WTC11 (cell line): ENCODE results near the gene DDR2. TPM values are rescaled to one million over a fixed set of nuclear protein-coding genes. Genes with fewer than 3 reads are reported as not detected.

ENCODE experiments used
- ATAC-seq: fragments of 200-7000 bp; cut with Tn5 transposase; 2 replicates; pipeline ENCODE4 v1.10.0; 2021; ENCODE audit warnings: mild to moderate bottlenecking, moderate library complexity
- CTCF ChIA-PET: fragments of 300-600 bp; sonication (Branson Sonifier 250); formaldehyde crosslinking; loops from one replicate; lab custom pipeline; 2021; ENCODE audit warnings: antibody characterized with exemption; lab: Charles Lee
- POLR2A ChIA-PET: fragments of 350-600 bp; sonication (Branson Sonifier 250); formaldehyde crosslinking; loops from one replicate; lab custom pipeline; 2021; ENCODE audit warnings: antibody characterized with exemption; lab: Charles Lee
- DNase-seq: peaks from one replicate; pipeline ENCODE4 v3.0.0; 2021; ENCODE audit warnings: low spot score
- H3K27ac Mint-ChIP-seq: 2 replicates; pipeline ENCODE4 v1.8.0; 2021; ENCODE audit warnings: mixed read lengths
- H3K27me3 Mint-ChIP-seq: 2 replicates; pipeline ENCODE4 v1.8.0; 2021; ENCODE audit warnings: low read depth, mild to moderate bottlenecking, moderate library complexity, mixed read lengths
- H3K36me3 Mint-ChIP-seq: 2 replicates; pipeline ENCODE4 v1.8.0; 2021; ENCODE audit warnings: mixed read lengths
- H3K4me1 Mint-ChIP-seq: 2 replicates; pipeline ENCODE4 v1.8.0; 2022; ENCODE audit warnings: mixed read lengths
- H3K4me3 Mint-ChIP-seq: 2 replicates; pipeline ENCODE4 v1.8.0; 2021; ENCODE audit warnings: mild to moderate bottlenecking, moderate library complexity, mixed read lengths
- H3K9me3 Mint-ChIP-seq: 2 replicates; pipeline ENCODE4 v1.8.0; 2021; ENCODE audit warnings: mixed read lengths
- ATF1 ChIP-seq: sonication (generic); formaldehyde crosslinking; IDR thresholded peaks from 2 replicates; pipeline ENCODE4 v1.8.1; 2023; ENCODE audit warnings: mild to moderate bottlenecking, moderate library complexity, missing genetic modification reagents
- ATF3 ChIP-seq: sonication (generic); formaldehyde crosslinking; conservative IDR thresholded peaks from 2 replicates; pipeline ENCODE4 v1.8.1; 2022; ENCODE audit warnings: mild to moderate bottlenecking, missing genetic modification reagents
- E2F1 ChIP-seq: sonication (generic); formaldehyde crosslinking; IDR thresholded peaks from 2 replicates; pipeline ENCODE4 v1.8.0; 2022; ENCODE audit warnings: mild to moderate bottlenecking, missing genetic modification reagents
- E2F4 ChIP-seq: sonication (generic); formaldehyde crosslinking; IDR thresholded peaks from 2 replicates; pipeline ENCODE4 v1.8.1; 2022; ENCODE audit warnings: low read depth, mild to moderate bottlenecking, moderate library complexity, missing genetic modification reagents, borderline replicate concordance
- ELF4 ChIP-seq: sonication (generic); formaldehyde crosslinking; IDR thresholded peaks from 2 replicates; pipeline ENCODE4 v1.8.1; 2022; ENCODE audit warnings: low read depth, mild to moderate bottlenecking, moderate library complexity, missing genetic modification reagents
- JUN ChIP-seq: sonication (generic); formaldehyde crosslinking; IDR thresholded peaks from 2 replicates; pipeline ENCODE4 v1.8.0; 2023; ENCODE audit warnings: mild to moderate bottlenecking, missing genetic modification reagents
- NR1H2 ChIP-seq: sonication (generic); formaldehyde crosslinking; IDR thresholded peaks from 2 replicates; pipeline ENCODE4 v1.9.0; 2021; ENCODE audit warnings: mild to moderate bottlenecking, moderate library complexity, missing genetic modification reagents
- RELA ChIP-seq: sonication (generic); formaldehyde crosslinking; IDR thresholded peaks from 2 replicates; pipeline ENCODE4 v1.8.1; 2022; ENCODE audit warnings: missing genetic modification reagents, mild to moderate bottlenecking, borderline replicate concordance
- RORB ChIP-seq: fragments of 250-450 bp; sonication (Bioruptor Pico); IDR thresholded peaks from 2 replicates; pipeline ENCODE4 v1.9.0; 2021; ENCODE audit warnings: mild to moderate bottlenecking
- SMAD4 ChIP-seq: sonication (generic); formaldehyde crosslinking; IDR thresholded peaks from 2 replicates; pipeline ENCODE4 v1.8.0; 2022; ENCODE audit warnings: mild to moderate bottlenecking, missing genetic modification reagents
- SP1 ChIP-seq: sonication (generic); formaldehyde crosslinking; conservative IDR thresholded peaks from 2 replicates; pipeline ENCODE4 v1.8.1; 2022; ENCODE audit warnings: missing genetic modification reagents
- TEAD4 ChIP-seq: sonication (generic); formaldehyde crosslinking; IDR thresholded peaks from 2 replicates; pipeline ENCODE4 v1.8.0; 2022; ENCODE audit warnings: mild to moderate bottlenecking, missing genetic modification reagents
- ZNF232 ChIP-seq: sonication (generic); formaldehyde crosslinking; IDR thresholded peaks from 2 replicates; pipeline ENCODE4 v1.8.0; 2022; ENCODE audit warnings: mild to moderate bottlenecking, missing genetic modification reagents
- ZSCAN18 ChIP-seq: fragments of 250-450 bp; sonication (Bioruptor Pico); IDR thresholded peaks from 2 replicates; pipeline ENCODE4 v2.1.2; 2022; ENCODE audit warnings: mild to moderate bottlenecking, moderate library complexity
- total RNA-seq: library from RNA; stranded (reverse); gene quantifications from 3 replicates; pipeline ENCODE4 v1.2.3, GENCODE V29; 2021
- TF ChIP-seq, protein P1 (sequence below): fragments of 250-450 bp; sonication (Bioruptor Pico); IDR thresholded peaks from 2 replicates; pipeline ENCODE4 v1.8.0; 2021; ENCODE audit warnings: mild to moderate bottlenecking
- TF ChIP-seq, protein P2 (sequence below): sonication (generic); formaldehyde crosslinking; IDR thresholded peaks from 2 replicates; pipeline ENCODE4 v1.8.1; 2023; ENCODE audit warnings: mild to moderate bottlenecking, missing genetic modification reagents
- TF ChIP-seq, protein P3 (sequence below): fragments of 250-450 bp; sonication (Bioruptor Pico); IDR thresholded peaks from 2 replicates; pipeline ENCODE4 v1.9.0; 2021; ENCODE audit warnings: mild to moderate bottlenecking, borderline replicate concordance

The DDR2 gene
- total RNA-seq, 1 experiment from 2014 or later: 0.85 TPM

DNA sequence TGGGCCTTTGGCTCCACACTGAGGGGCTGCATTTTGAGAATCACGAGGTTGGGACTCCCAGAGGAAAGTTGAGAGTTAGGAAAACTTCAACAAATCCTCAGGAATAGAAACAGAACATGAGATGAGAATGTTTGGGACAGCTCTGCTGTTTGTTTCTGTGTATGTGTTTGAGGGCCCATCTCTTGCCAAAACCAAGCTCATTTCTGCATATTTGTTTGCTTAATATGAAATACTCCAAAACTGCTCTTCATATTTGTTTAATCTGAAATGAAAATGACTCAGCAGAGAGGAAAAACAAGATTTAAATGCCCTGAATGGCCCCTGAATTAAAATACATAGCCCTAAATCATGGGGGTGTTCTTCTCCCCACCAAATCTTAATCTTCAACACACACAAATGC is 78.1 kb downstream of the DDR2 start:
- Mint-ChIP-seq H3K4me3 (no peak overlapping the region), H3K27ac (no peak overlapping the region), H3K4me1 (no peaks in the 10 kb centered on the region), H3K36me3 (no peaks in the 10 kb centered on the region), H3K9me3 (no peaks in the 10 kb centered on the region), H3K27me3 (no peaks in the 10 kb centered on the region)
- no peak for DNase-seq
- POLR2A ChIA-PET: interaction anchor here (0.6 kb wide), 1 partner anchor 279 kb away, joined by 3 read pairs; no protein-coding TSS in a partner anchor
- CTCF ChIA-PET: no interaction called here
- no peak for ATAC-seq
- no peak for TF ChIP-seq ZSCAN18 (CRISPR knock-in tag)
- TF ChIP-seq, protein P1, sequence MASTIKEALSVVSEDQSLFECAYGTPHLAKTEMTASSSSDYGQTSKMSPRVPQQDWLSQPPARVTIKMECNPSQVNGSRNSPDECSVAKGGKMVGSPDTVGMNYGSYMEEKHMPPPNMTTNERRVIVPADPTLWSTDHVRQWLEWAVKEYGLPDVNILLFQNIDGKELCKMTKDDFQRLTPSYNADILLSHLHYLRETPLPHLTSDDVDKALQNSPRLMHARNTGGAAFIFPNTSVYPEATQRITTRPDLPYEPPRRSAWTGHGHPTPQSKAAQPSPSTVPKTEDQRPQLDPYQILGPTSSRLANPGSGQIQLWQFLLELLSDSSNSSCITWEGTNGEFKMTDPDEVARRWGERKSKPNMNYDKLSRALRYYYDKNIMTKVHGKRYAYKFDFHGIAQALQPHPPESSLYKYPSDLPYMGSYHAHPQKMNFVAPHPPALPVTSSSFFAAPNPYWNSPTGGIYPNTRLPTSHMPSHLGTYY: no peak
- TF ChIP-seq, protein P2, sequence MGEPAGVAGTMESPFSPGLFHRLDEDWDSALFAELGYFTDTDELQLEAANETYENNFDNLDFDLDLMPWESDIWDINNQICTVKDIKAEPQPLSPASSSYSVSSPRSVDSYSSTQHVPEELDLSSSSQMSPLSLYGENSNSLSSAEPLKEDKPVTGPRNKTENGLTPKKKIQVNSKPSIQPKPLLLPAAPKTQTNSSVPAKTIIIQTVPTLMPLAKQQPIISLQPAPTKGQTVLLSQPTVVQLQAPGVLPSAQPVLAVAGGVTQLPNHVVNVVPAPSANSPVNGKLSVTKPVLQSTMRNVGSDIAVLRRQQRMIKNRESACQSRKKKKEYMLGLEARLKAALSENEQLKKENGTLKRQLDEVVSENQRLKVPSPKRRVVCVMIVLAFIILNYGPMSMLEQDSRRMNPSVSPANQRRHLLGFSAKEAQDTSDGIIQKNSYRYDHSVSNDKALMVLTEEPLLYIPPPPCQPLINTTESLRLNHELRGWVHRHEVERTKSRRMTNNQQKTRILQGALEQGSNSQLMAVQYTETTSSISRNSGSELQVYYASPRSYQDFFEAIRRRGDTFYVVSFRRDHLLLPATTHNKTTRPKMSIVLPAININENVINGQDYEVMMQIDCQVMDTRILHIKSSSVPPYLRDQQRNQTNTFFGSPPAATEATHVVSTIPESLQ (CRISPR knock-in tag): no peak

- Mint-ChIP-seq H3K4me1 (no peaks in the 10 kb centered on the region), H3K27me3 (no peaks in the 10 kb centered on the region), H3K27ac (no peak overlapping the region), H3K4me3 (no peak overlapping the region), H3K36me3 (no peaks in the 10 kb centered on the region), H3K9me3 (no peaks in the 10 kb centered on the region)
- TF ChIP-seq E2F1 (CRISPR knock-in tag) (no peak), ATF3 (CRISPR knock-in tag) (no peak), SP1 (CRISPR knock-in tag) (no peak), ZNF232 (CRISPR knock-in tag) (no peak), ATF1 (CRISPR knock-in tag) (no peak), JUN (CRISPR knock-in tag) (no peak)
- ChIA-PET POLR2A (interaction anchor here (0.6 kb wide), 1 partner anchor 280 kb away, joined by 3 read pairs; no protein-coding TSS in a partner anchor), CTCF (no interaction called here)
- ATAC-seq (no peak), DNase-seq (no peak)
Observed at GRCh38 chr1:162710780-162711465, 78.7 kb downstream of the DDR2 start.

DNA sequence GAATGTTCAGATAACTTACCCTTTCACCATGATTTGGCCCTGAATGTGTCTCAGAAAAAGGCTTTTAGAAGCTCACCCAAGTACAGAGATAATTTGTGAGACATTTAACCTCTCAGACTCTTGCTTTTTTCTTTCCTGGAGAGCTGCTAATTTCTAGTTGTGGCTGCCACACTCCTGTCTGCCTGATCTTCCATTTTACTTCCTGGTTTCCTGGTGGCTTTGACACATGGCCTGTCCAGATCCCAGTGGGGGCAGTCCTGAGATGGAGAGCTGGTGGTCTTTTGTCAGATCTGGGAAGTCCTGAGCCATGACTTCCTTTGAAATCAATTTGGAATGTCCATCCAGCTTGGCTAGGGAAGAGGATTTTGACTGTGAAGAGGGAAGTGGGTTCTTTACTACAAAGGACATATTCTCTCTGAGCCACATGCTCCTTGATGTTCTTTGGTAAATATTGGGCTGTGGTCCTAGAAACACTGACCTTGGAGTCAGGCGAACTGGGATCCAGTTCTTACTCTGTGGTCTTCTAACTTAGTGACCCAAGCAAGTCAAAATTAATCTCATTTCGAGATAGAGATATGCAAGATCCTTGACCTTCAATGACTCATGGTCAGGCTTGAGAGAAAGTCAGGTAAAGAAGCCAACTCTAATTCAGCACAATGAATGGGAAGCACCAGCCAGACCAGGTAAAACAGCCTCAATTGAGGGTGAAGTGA is 80.2 kb downstream of the DDR2 start:
- DNase-seq (no peak), ATAC-seq (no peak)
- Mint-ChIP-seq H3K4me1 (no peaks in the 10 kb centered on the region), H3K4me3 (no peak overlapping the region), H3K9me3 (no peaks in the 10 kb centered on the region), H3K27me3 (no peaks in the 10 kb centered on the region), H3K27ac (no peak overlapping the region), H3K36me3 (no peaks in the 10 kb centered on the region)
- POLR2A ChIA-PET: no interaction called here
- CTCF ChIA-PET: interaction anchor here (1.0 kb wide), 1 partner anchor 16 kb away, joined by 3 read pairs; no protein-coding TSS in a partner anchor
- TF ChIP-seq NR1H2 (CRISPR knock-in tag): no peak
- no peak for TF ChIP-seq ELF4
- no peak for TF ChIP-seq RELA (CRISPR knock-in tag)
- TF ChIP-seq, protein P3, sequence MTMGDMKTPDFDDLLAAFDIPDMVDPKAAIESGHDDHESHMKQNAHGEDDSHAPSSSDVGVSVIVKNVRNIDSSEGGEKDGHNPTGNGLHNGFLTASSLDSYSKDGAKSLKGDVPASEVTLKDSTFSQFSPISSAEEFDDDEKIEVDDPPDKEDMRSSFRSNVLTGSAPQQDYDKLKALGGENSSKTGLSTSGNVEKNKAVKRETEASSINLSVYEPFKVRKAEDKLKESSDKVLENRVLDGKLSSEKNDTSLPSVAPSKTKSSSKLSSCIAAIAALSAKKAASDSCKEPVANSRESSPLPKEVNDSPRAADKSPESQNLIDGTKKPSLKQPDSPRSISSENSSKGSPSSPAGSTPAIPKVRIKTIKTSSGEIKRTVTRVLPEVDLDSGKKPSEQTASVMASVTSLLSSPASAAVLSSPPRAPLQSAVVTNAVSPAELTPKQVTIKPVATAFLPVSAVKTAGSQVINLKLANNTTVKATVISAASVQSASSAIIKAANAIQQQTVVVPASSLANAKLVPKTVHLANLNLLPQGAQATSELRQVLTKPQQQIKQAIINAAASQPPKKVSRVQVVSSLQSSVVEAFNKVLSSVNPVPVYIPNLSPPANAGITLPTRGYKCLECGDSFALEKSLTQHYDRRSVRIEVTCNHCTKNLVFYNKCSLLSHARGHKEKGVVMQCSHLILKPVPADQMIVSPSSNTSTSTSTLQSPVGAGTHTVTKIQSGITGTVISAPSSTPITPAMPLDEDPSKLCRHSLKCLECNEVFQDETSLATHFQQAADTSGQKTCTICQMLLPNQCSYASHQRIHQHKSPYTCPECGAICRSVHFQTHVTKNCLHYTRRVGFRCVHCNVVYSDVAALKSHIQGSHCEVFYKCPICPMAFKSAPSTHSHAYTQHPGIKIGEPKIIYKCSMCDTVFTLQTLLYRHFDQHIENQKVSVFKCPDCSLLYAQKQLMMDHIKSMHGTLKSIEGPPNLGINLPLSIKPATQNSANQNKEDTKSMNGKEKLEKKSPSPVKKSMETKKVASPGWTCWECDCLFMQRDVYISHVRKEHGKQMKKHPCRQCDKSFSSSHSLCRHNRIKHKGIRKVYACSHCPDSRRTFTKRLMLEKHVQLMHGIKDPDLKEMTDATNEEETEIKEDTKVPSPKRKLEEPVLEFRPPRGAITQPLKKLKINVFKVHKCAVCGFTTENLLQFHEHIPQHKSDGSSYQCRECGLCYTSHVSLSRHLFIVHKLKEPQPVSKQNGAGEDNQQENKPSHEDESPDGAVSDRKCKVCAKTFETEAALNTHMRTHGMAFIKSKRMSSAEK: no peak
- TF ChIP-seq SMAD4 (CRISPR knock-in tag): no peak
- TF ChIP-seq RORB (CRISPR knock-in tag): no peak
- no peak for TF ChIP-seq E2F4
- no peak for TF ChIP-seq TEAD4 (CRISPR knock-in tag)
